Dedifferentiated amniotic fluid mesenchymal stem cell (primary cell): Measurements from ENCODE around the gene OR2C1.

Source experiments
- DNase-seq: peaks from one replicate; pipeline ENCODE4 v3.0.0-alpha.2; 2016; ENCODE audit errors: extremely low spot score

The OR2C1 gene

GRCh38 chr16:3400446-3400778 lies 44.7 kb downstream of the OR2C1 start:
- DNase-seq = no peak

- peak; percentile 99 for DNase-seq
Measured at GRCh38 chr16:3400779-3401688, 45.3 kb downstream of the OR2C1 start, which contains the start of the genes ZNF174 and ZSCAN32. Gene ZNF174, plus strand, starts transcription at chr16:3401215. Its CDS starts 790 bp downstream, at chr16:3402005. Gene ZSCAN32, minus strand, starts transcription at chr16:3401004. Its CDS starts 3,447 bp downstream, at chr16:3397557.

- no peak for DNase-seq
Measured at GRCh38 chr16:3401719-3402397, 46.2 kb downstream of the OR2C1 start.
